Measurements from ENCODE around the gene ANKUB1. TPM values are rescaled to one million over a fixed set of nuclear protein-coding genes. Genes with fewer than 3 reads are reported as not detected.
"Not testable (repeated sequence)": the region's sequence is repeated elsewhere in the genome, so short reads cannot be mapped to it uniquely, and the experiment has no call there.

ANKUB1 gene
- not detected for total RNA-seq

- no peak within 1 kb of the TSS for H3K27ac ChIP-seq
- intact Hi-C loops (cut with DNase I), result no loop called here
- no peak within 1 kb of the TSS for H3K4me3 ChIP-seq (replicated peaks in 1 of 3)
- no peaks in the 10 kb centered on the region for H3K4me1 ChIP-seq
- no peaks in the 10 kb centered on the region for H3K27me3 ChIP-seq
- H3K36me3 ChIP-seq, result no peaks in the 10 kb centered on the region
- 89 to 97% methylated on average over 4 of the region's 4 CpGs for WGBS, 2 donors
- TF ChIP-seq CTCF (IDR thresholded peaks at IDR 0.05), result no peak
- no peak for TF ChIP-seq POLR2A (IDR thresholded peaks at IDR 0.05)
- DNase-seq, result no peak
- H3K9me3 ChIP-seq, result no peaks in the 10 kb centered on the region
Measured at GRCh38 chr3:149792452-149793270, at the start of gene ANKUB1. TSS of gene ANKUB1 (minus strand) at chr3:149792554. CDS start at chr3:149792366, 188 bp downstream.

GRCh38 chr3:149839896-149840295 lies 47.5 kb upstream of the ANKUB1 start:
- Histone ChIP-seq H3K4me3 (replicated peaks in 1 of 3) (no peak overlapping the region), H3K4me1 (no peaks in the 10 kb centered on the region), H3K27ac (no peak overlapping the region), H3K36me3 (no peaks in the 10 kb centered on the region), H3K27me3 (no peaks in the 10 kb centered on the region), H3K9me3 (no peaks in the 10 kb centered on the region)
- intact Hi-C loops (cut with DNase I), result no loop called here
- no peak for DNase-seq
- WGBS, 2 donors, result 77 to 97% methylated on average over 3 of the region's 3 CpGs
- TF ChIP-seq POLR2A (IDR thresholded peaks at IDR 0.05) (no peak), CTCF (IDR thresholded peaks at IDR 0.05) (no peak)

- H3K36me3 ChIP-seq; H3K27me3 ChIP-seq; DNase-seq; H3K27ac ChIP-seq; H3K9me3 ChIP-seq; H3K4me1 ChIP-seq; intact Hi-C loops (cut with DNase I); H3K4me3 ChIP-seq (replicated peaks in 1 of 3): not testable (repeated sequence)
- WGBS, 2 donors, result 92 to 98% methylated on average over 3 of the region's 3 CpGs
Measured at GRCh38 chr3:149839469-149839868, 47.1 kb upstream of the ANKUB1 start.

- WGBS, 2 donors, result 86 to 100% methylated on average over 2 to 3 of the region's 3 CpGs
- H3K9me3 ChIP-seq; H3K36me3 ChIP-seq; H3K4me3 ChIP-seq (replicated peaks in 1 of 3); H3K4me1 ChIP-seq; DNase-seq; intact Hi-C loops (cut with DNase I); H3K27me3 ChIP-seq; H3K27ac ChIP-seq: not testable (repeated sequence)
Measured at GRCh38 chr3:149838491-149838890, 46.1 kb upstream of the ANKUB1 start.

- DNase-seq, result no peak
- Histone ChIP-seq H3K36me3 (no peaks in the 10 kb centered on the region), H3K27me3 (no peaks in the 10 kb centered on the region), H3K4me3 (replicated peaks in 1 of 3) (no peak overlapping the region), H3K4me1 (no peaks in the 10 kb centered on the region), H3K27ac (no peak overlapping the region), H3K9me3 (no peaks in the 10 kb centered on the region)
- 88 to 98% methylated on average over 2 of the region's 2 CpGs for WGBS, 2 donors
- no peak for TF ChIP-seq CTCF (IDR thresholded peaks at IDR 0.05)
- no peak for TF ChIP-seq POLR2A (IDR thresholded peaks at IDR 0.05)
- intact Hi-C loops (cut with DNase I), result no loop called here
Measured at GRCh38 chr3:149833241-149833640, 40.9 kb upstream of the ANKUB1 start.

- no peaks in the 10 kb centered on the region for H3K36me3 ChIP-seq
- no peaks in the 10 kb centered on the region for H3K27me3 ChIP-seq
- DNase-seq, result no peak
- no peak overlapping the region for H3K4me3 ChIP-seq (replicated peaks in 1 of 3)
- 93 to 98% methylated on average over 1 of the region's 1 CpG for WGBS, 2 donors
- TF ChIP-seq POLR2A (IDR thresholded peaks at IDR 0.05) (no peak), CTCF (IDR thresholded peaks at IDR 0.05) (no peak)
- no peaks in the 10 kb centered on the region for H3K9me3 ChIP-seq
- H3K27ac ChIP-seq, result no peak overlapping the region
- intact Hi-C loops (cut with DNase I), result no loop called here
- H3K4me1 ChIP-seq, result no peaks in the 10 kb centered on the region
Measured at GRCh38 chr3:149832086-149832485, 39.7 kb upstream of the ANKUB1 start.

Data from thyroid gland (tissue), 4 donors.